Right hindlimb (tissue), 1 donor: ENCODE data around the gene IL1RAPL1.

Experiments
- DNase-seq: peaks from one replicate; pipeline ENCODE4 v3.0.0-alpha.2; 2018

The IL1RAPL1 gene

GRCh38 chrX:29940750-29941149 lies 1353.5 kb downstream of the IL1RAPL1 start:
- DNase-seq, result no peak

GRCh38 chrX:29941287-29941686 lies 1354.0 kb downstream of the IL1RAPL1 start:
- no peak for DNase-seq

- DNase-seq, result no peak
These were observed 1360.0 kb downstream of the IL1RAPL1 start for GRCh38 chrX:29947225-29947624.

GRCh38 chrX:29948653-29949052 lies 1361.4 kb downstream of the IL1RAPL1 start:
- no peak for DNase-seq

GRCh38 chrX:29952016-29952415 lies 1364.8 kb downstream of the IL1RAPL1 start:
- DNase-seq, result no peak

- DNase-seq, result no peak
These were observed 1374.8 kb downstream of the IL1RAPL1 start for GRCh38 chrX:29962061-29962460.

- DNase-seq, result no peak
These were observed 1378.4 kb downstream of the IL1RAPL1 start for GRCh38 chrX:29965634-29966033.

GRCh38 chrX:29992083-29992482 lies 1404.8 kb downstream of the IL1RAPL1 start:
- DNase-seq, result no peak

GRCh38 chrX:30005813-30006212 lies 1418.6 kb downstream of the IL1RAPL1 start:
- DNase-seq, result no peak
